ENCODE data around the gene ZYG11B.
"Not testable (repeated sequence)": the region's sequence is repeated elsewhere in the genome, so short reads cannot be mapped to it uniquely, and the experiment has no call there.

Gene ZYG11B

GRCh38 chr1:52867087-52867863, 141.0 kb downstream of the ZYG11B start:
- H3K9ac ChIP-seq (ENCODE audit: low read depth, low read length): no peak overlapping the region
- no peaks in the 10 kb centered on the region; the same call in 1 of the 2 replicates for H3K36me3 ChIP-seq (ENCODE audit: insufficient read depth, low read length)
- H3K4me1 ChIP-seq (ENCODE audit: insufficient read depth, low read length): no peaks in the 10 kb centered on the region
- H3K9me3 ChIP-seq (ENCODE audit: control insufficient read depth, insufficient read depth, low read length): no peaks in the 10 kb centered on the region

DNA sequence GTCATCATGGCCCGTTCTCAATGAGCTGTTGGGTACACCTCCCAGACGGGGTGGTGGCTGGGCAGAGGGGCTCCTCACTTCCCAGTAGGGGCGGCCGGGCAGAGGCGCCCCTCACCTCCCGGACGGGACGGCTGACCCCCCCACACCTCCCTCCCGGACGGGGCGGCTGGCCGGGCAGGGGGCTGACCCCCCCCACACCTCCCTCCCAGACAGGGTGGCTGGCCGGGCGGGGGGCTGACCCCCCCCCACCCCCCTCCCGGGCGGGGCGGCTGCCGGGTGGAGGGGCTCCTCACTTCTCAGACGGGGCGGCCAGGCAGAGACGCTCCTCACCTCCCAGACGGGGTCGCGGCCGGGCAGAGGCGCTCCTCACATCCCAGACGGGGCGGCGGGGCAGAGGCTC, 143.5 kb downstream of the ZYG11B start:
- not testable (repeated sequence) for H3K4me1 ChIP-seq (ENCODE audit: insufficient read depth, low read length); H3K9ac ChIP-seq (ENCODE audit: low read depth, low read length); H3K36me3 ChIP-seq (ENCODE audit: insufficient read depth, low read length); H3K9me3 ChIP-seq (ENCODE audit: control insufficient read depth, insufficient read depth, low read length)

DNA sequence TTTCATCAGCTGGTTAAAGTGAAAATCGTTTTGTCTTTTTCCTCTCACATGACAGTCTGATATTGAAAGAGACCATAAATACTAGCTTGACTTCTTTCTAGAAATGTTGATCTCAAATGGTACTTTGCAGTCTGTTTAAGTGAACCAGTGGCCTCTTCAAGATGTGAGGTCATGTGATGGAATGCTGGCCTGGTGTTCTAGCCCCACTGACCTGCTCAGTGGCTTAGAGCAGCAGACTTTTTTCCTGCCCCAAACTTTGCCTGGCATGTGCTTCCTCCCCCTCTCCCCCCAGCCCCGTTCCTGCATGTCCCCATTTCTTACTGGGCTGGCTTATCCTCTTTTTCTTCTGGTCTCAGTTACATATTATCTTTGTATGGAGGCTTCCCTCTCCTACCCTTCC, 150.6 kb downstream of the ZYG11B start:
- Histone ChIP-seq H3K9me3 (ENCODE audit: control insufficient read depth, insufficient read depth, low read length) (no peaks in the 10 kb centered on the region; the same call in 1 of the 2 replicates), H3K9ac (ENCODE audit: low read depth, low read length) (no peak overlapping the region), H3K36me3 (ENCODE audit: insufficient read depth, low read length) (0 out of 2 replicates have a peak, but pooled peaks cover 4% of the 10 kb centered on the region), H3K4me1 (ENCODE audit: insufficient read depth, low read length) (peaks cover 17% of the 10 kb centered on the region)

Data from ES-I3 (cell line).